NCI-H69 (cell line): ENCODE measurements around the gene LRRC15.

Source experiments
- DNase-seq: peaks from one replicate; lab custom pipeline; 2025; lab: John Stamatoyannopoulos, UW

LRRC15 gene

DNA sequence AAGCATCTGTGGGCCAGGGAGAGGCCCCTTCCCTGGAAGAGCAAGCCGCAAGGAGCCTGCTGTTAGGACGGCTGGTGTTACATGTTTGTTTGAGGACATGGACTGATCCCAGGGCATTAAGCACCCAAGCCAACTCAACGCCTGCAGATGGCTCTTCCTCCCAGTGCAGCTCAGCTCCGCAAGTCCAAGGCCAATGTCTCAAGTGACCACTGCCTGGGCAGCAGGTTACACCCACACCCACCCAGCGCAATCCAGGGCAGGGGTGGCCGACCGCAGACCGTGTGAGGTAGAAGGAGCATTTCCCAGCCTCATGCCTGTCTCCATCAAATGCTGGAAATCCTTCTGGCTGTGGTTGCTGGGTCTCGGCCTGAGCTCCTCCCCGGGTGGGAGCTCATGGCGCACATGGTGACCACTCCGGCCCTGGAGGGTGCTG is 15.0 kb upstream of the LRRC15 start:
- no peak for DNase-seq

DNA sequence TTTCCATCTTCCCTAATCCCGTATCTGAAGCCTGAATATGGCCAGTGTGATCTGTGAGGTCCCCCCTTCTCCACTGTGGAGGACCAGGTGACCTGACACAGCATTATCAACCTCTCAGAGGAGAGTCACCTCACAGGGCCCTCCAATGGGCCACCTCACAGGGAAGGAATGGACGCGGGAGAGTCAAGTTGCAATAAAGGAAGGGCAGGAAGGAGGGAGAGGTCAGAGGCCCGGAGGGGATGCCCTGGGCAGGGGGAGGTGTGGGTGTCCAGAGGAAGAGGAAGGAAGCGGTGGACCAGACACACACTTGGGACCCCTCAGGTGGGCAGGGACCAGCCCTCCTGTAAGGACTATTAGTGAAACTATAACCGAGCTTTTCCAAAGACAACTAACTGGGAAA is 14.6 kb upstream of the LRRC15 start:
- no peak for DNase-seq

DNA sequence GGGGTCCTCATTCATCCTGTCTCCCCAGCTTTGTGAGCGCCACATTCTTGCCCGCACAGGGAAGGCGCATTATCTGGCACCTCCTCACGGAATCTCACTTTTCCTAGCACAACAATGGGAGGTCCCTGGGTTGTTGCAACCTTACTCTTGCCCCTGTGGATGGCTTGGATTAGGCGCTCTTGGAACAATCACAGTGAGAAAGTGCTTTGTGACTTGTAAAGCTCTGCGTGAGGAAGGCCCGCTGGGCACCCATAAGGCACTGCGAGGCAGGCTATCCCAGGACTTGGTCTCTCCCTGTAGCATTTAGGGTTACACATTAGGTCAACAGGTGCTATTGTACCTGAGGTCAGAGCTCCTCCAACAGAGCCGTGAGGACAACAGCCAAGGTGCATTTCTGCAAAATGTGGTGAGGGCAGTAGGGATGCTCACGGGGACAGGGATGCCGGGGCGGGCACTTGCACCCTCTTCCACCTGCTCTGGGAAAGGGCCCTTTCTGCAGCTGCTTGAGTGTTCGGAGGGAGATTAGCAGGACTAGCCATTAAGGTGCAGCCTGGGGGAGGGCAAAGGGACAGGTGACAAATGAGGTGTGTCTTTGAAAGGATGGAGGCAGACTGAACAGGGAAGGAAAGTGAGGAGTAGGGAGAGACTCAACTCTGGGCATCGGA is 13.9 kb upstream of the LRRC15 start:
- no peak for DNase-seq

DNA sequence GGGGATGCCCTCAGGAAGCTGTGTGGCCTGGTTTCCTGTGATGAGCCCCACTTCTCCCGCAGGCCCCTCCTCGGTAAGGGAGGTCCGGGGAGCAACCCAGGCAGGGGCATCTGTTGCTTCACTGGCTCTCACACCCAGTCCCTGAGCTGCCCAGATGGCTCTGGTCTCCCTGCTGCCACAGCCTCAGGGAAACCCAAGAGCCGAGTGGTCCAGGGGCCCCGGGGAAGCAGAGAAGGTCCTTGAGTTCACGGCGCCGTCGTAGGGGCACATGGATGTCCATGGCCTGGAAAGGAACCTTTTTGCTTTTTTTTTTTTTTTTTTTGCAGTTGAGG is 13.3 kb upstream of the LRRC15 start:
- no peak for DNase-seq

DNA sequence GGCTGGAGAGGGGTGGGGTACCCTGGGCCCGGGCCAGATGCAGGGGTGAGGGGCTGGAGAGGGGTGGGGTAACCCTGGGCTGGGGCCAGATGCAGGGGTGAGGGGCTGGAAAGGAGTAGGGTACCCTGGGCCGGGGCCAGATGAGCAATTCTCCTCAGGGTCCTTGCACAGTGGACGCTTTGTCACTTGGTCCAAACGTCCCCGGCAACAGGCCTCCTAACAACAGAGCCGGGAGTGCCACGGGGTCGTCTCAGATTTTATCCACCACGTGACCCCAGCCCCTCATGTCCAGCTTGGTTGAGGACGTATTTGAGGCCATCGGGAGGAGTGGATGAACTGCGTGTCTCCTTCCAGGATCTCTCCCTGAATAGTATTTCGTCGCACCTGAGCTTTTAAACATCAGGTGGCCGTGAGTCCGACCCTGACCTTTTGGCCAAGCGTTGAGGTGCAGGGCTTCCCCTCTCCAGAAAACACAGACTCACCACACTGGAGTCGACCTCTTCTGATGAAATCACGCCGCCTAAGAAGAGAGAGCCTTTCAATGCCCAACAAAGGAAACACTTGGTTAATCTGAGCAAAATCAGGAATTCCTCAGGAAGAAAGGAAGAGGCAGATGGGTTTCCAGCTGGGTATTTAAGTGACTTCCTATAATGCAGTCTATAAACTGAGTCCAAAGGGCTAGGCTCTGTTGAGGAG is 12.8 kb upstream of the LRRC15 start:
- no peak for DNase-seq

DNA sequence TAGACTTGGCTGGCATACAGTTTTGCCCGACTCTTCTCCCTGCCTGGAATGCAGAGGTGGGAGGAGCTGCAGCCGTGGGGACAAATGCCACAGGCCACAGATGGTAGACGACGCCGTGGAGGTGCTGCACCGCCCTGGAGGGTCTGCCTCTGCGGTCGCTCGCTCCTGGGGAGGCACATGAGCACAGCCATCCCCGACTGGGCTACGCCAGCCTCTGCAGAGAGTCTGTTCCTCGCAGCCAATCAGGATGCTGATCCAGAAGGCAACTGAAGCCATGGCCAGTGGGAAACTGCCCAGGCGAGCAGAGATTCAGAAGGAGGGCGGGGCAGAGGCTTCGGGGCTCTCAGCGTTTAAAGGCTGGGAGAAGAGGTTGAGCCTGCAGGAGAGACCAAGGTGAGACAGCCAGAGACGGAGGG is 11.9 kb upstream of the LRRC15 start:
- peak; percentile 30 for DNase-seq

DNA sequence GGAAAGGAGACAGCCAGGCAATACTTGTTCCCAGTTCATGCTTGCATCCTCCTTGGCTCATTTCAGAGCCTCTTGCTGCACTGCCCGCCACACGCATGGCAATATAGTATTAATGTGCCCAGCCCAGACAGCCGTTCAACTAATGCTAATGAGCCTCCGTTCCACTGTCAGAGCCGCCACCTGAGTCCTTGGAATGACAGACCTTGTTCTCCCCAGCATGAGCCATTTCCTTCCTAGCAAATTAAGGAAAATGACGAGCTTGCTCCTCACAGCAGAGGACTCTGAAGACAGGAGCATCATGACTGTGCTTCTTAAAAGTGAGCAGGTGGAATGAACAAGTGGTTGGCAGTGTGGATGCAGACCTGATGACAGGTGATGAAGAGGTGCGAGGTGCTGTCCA is 10.8 kb upstream of the LRRC15 start:
- DNase-seq = peak; percentile 78

DNA sequence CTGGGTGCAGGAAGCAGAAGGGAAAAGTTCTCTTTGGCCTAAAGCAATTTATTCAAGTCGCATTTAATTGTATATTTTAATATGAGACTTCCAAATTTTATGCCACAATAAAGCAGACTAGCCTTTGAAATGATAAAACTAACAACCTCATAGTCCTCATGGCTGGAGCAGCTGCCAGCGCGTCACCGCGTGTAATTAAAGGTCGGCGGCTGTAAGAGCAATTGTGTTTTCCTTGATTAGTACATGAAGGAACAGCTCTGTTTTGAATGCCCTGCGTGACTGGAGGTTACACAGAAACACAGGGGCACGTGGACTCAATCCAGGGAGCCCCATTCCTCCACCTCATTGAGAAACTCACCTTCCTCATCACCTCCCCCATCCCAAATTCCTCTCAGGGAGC is 10.1 kb upstream of the LRRC15 start:
- peak; percentile 81 for DNase-seq

DNA sequence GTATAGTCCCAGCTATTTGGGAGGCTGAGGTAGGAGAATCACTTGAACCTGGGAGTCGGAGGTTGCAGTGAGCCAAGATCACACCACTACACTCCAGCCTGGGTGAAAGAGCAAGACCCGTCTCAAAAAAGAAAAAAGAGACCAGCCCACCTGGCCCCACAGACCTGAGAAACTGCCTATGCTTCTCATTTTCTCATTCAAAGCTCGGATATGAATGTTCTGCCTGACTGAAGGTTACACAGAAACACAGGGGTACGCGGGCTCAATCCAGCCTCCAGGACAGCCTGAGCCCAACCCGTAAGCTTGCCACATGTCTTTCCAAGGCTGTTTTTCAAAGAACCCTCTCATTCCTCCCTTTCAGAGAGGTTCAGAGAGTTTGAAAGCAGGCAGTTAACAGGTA is 9.7 kb upstream of the LRRC15 start:
- peak; percentile 74 for DNase-seq

DNA sequence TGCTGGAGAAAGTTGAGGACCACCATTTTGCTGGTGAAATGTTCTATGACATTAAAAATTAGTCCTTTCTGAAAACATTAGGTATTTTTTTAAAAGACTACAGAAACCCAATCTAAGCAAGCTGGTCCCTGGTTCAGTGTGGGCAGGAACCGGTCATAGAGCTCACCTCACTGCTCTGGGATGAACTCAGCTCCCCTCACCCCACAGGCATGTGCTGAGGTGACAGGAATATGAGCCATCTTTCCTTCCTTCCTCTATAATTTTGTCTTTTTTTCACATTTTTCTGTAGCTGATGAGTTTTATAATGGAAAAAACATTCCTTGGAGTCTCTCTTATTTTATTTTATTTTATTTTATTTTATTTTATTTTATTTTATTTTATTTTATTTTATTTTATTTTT is 8.2 kb upstream of the LRRC15 start:
- DNase-seq = no peak

DNA sequence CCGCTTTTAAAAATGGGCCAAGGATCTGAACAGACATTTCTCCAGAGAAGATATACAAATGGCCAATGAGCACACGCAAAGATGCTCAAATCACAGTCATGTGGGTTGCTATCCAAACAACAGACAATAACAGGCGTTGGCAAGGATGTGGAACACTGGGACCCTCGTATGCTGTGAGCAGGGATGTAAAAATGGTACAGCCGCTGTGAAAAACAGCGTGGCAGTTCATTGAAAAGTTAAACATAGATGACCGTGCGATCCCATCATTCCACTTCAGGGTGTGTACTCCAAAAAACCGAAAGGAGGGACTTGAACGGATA is 6.7 kb upstream of the LRRC15 start:
- no peak for DNase-seq

DNA sequence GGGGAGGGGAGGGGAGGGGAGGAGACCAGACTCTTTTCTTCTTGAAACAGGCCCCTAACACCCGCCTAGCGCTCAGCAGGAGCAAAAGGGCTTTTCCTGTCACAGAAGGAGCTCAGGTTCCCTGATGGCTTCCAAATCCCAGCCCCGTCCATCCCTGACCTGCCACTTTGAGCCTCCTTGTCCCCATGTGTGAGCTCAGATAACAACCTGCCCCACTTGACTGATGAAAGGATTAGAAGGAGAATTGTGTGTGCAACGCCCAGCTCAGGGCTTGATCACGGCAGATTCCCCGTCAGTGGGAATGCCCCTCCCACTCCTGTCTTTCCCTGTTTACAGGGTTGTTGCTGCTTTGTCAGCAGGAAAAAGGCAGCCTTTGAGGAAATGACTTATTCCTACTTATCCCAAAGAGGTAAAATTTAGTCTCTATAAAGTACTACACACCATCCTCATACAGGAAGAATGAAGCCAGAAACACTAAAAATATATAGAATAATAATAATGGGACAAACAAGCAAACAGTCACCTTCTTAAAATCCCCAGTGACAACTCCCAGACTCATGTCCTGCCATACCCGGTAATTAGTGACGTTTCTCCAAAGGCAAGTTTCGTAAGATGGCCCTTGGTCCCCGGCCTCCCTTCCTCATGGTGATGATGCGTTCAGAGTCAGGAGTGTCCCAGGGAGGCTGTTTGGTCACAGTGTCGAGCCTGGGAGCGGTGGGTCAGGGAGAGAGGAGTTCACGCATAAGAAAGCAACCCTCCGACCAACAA is 6.1 kb upstream of the LRRC15 start:
- DNase-seq = peak; percentile 87

DNA sequence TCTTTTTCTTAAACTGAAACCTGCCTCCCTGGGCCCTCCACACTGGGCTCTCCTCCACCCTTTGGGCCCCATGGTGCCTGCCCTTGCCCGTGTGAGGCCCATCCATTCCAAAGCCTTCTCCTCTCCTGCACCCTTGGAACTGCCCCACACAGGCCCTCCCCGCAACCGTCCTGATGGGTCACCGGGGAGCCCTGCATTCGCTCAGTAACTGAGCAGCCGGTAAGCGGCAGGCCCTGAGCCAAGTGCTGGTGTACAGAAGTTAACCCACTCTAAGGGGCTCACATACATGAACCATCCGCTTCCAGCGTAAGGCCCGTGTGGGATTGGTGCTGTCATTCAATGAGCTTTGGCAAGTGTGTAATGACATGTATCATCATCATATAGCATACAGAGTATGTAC is 5.4 kb upstream of the LRRC15 start:
- peak; percentile 62 for DNase-seq

DNA sequence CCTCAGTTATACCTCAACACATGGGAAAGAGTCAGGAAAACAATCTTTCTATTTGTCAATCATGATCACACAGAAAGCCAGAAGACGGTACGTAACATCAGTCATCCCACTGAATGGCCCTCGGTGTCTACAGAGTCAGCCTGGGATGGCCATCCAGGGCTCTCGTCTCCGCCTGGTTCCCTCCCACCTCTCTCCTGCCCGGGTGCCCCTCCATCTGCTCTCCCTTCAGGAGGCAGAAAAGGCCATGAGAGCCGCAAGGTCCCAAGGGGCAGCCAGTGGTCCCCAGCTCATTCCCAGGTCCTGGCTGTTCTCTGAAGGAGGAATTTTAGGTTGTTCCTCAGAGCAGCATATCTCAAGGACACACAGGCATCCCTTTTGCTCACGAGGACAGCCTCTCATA is 4.4 kb upstream of the LRRC15 start:
- peak; percentile 39 for DNase-seq

DNA sequence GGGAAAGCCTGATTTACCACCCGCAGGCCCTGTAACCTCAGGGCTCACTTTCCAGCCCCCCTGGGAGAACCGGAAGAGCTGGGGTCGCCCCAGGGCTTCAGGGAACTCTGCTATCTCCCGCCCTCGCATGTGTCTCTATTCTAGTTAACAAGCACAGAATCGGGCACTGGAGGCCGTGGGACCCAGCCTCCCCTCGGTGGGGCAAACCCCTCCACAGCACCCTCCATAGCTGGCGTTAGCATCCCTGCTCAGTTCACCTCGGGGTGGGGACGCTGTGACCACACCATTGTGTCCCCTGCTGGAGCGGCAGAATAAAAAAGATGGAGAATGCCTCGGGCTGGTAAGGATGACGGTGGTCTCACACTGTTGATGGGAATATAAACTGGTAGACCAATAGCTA is 3.5 kb upstream of the LRRC15 start:
- no peak for DNase-seq

DNA sequence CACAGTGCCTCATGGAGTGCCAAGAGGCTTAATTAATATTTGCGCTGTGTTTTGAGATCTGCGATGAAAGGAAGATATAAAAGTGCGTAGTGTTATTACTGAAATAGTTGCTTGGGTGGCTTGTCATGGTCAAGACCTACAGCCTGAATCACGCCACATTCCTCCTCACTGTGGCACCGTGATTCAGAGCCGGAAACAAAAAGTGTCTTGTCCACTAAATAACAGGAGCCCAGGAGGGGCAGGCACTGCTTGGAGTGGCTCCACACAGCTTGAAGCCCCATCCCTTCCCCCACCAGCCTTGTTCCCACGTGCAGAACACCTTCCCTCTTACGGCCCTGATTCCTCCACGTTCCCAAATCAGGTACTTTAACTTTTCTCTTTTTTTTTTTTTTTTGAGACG is 1.2 kb upstream of the LRRC15 start:
- DNase-seq = no peak

DNA sequence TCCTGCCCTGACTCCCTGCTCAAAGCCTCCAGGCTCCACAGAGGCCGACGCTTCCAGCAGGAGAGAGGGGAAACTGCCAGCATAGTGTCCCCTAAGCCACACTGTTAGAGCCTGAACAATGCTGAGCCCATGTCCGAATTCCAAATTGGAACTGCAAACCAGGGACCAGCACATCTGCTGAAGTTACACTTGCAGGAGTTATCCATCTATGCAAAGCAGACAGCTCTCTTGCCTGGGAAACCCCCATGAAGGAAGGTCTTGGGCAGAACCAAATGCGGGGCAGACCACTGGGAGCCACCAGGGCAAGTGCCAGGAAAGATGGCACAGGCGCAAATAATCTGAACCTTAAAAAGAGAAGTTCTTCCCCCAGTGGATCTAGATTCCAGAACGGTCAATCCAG is 625 bp downstream of the LRRC15 start:
- DNase-seq = no peak

DNA sequence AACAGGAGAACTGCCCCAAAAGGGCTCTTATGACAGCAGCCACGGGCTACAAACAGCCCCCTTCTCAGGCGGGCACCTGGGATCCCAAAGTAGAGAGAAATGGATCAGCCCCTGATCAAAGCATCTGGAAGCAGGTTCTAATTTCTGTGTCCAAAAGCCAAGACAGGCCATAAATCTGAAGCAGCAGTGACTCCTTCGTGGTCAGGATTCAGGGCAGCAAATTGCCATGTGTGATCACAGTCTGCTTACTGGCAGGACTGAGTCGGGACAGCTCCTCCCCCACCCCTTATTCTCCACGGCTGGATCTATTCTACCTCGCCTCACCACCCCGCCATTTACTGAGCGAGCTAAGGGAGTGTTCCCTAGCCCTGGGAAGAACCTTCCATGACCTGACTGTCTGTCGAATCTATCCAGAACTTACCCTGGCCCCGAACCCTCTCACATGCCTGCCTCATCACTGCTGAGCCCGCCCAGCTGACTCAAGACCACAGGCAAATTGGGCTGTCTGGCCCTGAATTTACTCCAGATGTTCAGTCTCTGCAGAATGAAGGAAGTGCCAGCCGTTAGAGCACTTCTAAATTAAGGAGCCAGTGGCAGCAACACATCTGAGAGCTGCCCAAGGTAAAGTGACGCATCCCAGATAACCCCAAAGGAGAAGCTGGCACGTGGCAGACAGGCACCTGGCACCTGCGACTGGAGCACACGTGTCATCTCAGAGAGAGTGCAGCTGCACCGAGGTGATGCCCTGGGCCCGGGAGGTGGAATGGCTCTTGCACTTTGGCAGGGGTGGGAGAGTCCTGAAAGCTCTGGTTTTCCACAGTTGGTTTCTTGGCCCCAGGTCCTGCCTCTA is 1.3 kb downstream of the LRRC15 start:
- peak; percentile 47 for DNase-seq

DNA sequence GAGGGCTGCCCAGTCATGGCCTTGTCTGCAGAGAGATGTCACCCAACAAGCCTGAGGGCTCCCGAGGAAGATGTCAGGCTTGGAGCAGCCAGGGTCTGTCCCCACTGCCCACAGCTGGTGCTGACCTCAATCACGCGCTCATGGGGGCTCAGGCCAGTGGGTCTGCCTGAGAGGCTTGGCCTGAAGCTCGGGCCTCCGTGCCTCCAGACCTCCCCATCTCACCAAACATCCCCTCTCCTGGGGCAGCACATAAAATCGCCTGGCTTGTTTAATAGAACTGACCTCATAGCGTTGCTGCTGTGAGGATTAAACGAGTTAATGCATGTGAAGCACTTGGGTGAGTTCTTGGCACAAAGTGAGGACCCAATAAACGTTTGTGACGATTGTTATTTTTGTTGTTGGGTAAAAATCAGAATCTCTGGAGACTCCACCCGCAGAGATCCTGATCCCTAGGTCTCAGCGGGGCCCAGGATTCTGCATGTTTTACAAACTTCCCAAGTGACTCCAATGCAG is 3.5 kb downstream of the LRRC15 start:
- DNase-seq = peak; percentile 29

DNA sequence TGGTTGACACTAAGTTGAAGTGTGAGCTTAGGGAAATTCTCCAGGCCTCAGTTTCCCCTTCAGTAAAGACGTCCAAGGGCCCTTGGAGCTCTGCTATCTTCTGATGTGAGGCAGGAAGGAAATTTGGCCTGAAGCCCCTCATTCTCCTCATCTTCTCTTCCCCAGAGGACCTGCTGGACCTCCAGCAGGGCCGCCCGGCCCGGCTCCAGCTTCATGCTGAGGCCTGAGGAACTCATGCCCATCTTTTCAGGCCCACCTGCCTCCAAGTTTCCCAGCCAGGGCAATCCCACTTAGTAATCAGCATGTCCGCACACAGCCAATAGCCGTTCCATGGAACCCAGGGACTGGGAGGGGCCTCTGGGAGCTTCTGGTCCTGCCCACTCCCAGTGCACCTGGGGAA is 4.0 kb downstream of the LRRC15 start:
- peak; percentile 50 for DNase-seq

DNA sequence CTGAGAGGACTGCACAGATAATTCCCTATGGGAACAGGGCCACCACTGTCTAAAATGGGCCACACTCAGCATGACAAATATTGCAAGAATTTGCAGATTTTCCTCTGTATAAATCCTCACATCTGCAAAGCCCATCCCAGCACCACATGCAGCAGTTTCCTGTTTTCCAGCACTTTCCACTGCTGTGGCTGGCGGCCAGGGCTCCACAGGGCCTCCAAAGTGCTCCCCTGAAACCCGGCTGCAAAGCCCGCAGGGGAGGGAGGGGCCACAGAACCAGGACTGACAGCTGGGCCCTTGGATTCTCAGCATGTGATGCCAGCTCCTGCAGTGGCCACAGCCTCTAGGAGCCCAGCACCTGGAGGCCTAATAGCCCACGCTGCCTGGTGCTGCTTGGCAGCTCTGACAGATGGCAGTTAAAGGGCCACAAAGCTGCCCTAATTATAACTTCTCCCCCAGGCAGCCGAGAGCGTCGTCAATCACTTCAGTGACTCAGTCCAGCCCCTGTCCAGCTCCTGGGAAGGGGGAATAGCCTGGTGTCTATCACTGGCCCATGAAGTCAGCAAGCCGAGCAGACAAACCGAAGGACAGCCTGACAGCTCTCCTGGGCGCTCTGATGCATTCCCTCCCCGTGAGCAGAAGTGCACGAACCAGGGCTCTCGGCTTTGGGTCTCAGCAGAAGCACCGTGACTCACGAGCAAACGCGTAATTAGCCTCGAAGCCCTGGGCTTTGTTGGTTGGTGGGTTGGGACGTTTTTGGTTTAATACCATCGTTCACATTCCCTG is 4.7 kb downstream of the LRRC15 start:
- DNase-seq = peak; percentile 100

DNA sequence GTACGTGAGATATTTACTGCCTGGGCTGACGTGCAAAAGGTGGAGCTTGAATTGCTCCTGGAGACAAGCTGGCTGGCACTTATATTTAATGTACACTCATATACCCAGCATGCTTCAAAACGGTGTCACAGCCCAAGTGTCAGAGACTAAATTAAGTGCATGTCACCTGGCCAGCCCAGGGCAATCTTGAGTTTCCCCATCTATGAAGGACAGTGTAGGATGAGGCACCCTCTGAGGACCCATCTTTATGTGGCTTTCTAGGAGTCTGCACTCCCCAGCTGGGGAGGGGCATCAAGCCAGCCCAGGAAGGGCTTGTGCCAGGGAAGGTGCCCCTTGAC is 5.3 kb downstream of the LRRC15 start:
- no peak for DNase-seq
